GM19240 (cell line): ENCODE results near the gene UQCRC2.
"Not testable (repeated sequence)": the region's sequence is repeated elsewhere in the genome, so short reads cannot be mapped to it uniquely, and the experiment has no call there.

Source experiments
- DNase-seq: peaks from one replicate; pipeline ENCODE4 v3.0.0; 2011; ENCODE audit warnings: low spot score; ENCODE audit not compliant: insufficient read length

Gene UQCRC2

DNA sequence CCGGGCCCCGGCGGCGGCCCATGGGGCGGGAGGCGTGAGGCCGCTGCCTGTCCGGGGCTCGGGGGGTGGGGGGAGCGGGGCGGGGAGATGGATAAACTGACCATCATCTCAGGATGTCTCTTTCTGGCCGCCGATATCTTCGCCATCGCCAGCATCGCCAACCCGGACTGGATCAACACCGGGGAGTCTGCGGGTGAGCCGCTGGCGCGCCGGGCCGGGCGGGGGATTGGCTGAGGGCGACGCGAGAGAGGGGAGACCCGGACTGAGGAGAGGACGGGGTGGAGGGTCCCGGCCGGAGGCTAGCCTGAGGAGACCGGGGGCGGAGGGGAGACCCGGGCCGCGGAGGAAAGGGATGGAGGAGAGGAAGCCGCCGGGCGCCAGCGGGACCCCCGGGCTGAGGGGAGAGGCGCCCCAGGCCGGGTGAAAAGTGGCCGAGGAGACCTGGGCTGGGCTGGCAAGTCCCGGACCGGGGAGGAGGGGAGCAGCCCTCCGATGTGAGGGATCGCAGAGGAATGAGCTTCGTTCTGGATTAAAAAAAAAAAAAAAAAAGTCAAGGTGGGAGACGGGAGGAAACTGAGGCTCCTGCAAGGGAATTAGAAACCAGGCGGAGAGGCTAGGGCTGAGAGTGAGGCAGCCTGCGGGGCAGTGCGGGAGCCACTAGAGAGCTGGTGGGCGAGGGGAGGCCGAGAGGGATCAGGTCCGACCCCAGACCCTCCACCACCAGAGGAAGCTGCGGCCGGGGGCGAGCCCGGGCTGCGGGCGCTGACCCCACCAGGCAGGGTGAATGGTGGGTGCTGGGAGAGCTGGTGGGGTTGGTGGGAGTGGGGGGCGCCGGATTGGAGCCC, 55.3 kb downstream of the UQCRC2 start:
- DNase-seq, result no peak

DNA sequence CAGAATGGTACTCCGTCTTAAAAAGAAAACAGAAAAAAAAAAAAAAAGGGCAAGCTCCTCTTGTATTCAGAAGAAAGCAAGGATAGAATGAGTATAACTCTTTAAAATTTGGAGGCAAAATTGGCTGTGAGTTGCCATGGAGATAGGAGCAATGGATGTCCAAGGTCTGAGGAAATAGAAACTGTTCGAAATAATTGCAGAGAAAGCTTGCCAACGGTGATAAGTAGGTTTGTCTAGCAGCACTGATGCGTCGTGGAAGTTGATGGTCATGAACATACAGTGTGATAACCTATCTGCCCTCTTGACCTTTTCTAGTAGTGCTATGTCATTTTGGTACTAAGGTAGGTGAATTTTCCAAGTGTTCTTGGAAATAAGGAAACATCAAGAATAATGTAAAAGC, 57.7 kb downstream of the UQCRC2 start:
- DNase-seq, result no peak

DNA sequence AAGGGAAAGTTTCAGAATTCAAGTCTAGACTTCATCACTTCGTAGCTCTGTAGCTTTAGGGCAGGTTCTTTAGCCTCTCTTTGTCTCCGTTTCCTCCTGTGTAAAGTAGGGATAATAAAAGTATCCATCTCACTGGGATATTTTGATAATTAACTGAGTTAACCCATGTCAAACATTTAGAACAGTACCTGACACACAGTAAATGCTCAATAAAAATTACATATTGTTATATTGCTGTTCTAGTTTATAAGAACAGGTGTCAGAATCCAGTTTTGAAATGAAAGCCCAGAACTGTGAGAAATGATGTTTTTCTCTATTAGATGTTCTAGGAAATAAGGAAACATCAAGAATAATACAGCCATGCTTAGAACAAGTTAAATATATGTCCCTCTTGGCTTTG, 59.1 kb downstream of the UQCRC2 start:
- no peak for DNase-seq

DNA sequence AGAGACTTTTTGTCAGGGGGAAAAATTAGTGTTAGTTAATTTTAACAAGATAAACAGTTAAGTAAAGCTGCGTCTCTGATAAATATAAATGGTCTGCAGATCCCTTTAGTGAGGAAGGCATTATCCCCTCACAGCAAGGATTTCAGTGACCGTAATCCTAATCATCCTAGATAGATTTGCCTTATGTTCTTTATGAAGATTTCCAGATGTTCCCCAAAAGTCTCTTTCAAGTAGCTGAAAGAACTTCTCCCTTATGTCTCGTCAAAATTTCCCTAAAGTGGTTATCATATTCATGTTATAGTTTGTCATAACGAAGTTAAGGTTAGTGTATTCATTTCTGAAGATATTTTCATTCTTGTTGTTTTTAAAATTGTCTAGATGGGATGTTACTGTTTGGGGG, 60.3 kb downstream of the UQCRC2 start:
- no peak for DNase-seq

DNA sequence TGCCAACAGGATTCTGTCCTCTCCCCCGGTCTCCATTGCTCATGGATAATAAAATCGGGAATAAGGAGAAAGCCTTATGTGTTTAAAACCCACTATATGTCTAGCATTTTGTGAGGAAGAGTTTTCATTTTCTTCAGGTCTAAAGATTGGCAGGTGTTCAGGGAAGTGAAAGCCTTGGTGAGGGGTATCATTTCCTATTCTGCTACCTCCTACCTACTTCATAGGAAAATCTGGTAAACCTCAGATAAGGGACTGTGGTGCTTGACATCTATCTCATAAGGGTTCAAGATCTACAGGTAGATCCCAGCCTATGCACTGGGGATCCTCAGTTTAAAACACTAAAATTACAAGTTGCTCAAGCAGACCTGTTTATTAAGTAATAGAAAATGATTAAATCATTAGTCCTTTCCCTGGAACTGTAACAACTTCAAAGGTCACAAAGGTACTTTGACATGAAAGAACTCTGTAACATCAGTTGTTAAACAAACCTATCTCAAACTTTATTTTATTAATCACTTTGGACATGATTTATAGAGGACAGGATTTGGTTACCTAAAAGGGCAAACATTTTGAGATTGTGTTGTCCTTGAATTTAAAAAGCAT, 61.2 kb downstream of the UQCRC2 start:
- no peak for DNase-seq

DNA sequence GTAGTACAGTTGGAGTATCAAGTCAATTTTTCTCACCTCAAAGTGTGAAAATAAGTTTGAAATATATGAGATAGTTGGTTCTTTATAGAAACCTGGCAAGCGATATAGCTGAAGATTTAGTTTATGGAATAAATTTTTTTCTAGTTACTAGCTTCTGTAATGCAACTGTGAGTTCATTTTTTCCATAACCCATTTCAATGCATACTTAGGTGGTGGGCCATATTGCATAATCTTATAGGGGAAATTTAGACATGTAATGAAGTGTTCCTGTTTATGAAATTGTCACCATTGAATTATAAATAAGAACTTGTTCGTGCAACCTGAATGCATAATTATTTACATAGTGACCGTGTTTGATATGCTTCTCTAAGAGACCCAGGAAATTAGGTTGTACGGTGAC, 63.8 kb downstream of the UQCRC2 start:
- DNase-seq, result no peak

DNA sequence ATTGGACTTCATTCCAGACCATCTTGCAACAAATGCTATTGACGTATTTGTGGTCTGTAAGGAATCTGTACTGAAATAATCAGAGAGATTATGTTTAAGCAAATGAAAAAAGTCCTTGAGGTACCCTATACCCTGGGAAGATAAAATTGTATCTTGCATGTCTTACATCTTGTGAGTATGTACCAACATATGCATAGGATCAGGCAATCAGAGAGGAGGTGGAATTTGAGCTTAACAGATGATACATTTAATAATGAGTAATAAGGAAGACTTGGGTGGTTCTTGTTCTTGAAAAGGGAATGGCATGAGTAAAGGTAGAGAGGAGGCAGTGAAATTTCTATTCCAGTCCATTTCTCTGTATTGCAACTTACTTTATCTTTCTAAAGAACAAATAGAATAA, 65.4 kb downstream of the UQCRC2 start:
- no peak for DNase-seq

DNA sequence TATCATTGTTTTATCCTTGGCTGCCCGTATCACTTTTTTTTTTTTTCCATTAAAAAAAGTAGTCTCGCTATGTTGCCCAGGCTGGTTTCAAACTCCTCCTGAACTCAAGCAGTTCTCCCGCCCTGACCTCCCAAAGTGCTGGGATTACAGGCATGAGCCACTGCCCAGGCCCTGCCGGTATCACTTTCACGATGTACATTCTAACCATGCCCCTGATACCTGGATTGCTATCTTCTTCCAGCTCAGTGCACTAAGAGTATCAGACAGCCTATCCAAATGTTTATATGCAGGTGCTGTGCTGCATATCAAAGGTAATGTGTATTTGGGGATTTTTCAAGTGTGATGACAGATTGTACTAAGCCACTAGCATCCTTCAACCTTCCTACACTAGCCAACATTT, 69.0 kb downstream of the UQCRC2 start:
- DNase-seq, result no peak

DNA sequence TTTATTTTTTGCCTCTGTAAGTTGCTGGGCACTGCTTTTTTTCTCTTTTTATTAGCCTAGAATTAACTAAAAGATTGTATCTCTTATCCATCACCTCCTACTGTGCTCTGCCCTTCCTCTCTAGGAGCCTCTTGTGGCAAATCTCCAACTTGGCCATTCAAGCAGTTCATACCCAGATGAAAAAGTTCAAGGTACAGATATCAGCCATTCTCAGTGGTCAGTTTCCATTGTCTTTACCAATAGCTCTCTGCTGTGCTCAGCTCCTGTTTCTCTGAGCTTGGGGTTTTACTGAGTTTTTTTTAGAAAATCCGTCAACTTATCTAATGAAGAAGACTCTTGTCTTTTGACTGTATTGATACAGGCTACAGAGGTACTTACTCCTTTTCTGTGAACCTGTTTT, 70.3 kb downstream of the UQCRC2 start:
- no peak for DNase-seq

DNA sequence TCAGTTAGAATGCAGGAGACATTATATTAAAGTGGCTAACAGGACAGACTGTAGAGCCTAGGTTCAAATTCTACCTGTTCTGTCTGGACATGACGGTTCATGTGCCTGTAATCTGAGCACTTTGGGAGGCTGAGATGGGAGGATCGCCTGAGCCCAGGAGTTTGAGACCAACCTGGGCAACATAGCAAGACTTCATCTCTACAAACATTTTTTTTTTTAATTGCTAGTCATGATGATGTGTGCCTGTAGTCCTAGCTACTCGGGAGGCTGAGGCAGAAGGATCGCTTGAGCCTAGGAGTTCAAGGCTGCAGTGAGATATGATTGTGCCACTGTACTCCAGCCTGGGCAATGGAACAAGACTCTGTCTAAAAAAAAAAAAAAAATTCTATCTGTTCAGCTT, 71.6 kb downstream of the UQCRC2 start:
- DNase-seq, result not testable (repeated sequence)

DNA sequence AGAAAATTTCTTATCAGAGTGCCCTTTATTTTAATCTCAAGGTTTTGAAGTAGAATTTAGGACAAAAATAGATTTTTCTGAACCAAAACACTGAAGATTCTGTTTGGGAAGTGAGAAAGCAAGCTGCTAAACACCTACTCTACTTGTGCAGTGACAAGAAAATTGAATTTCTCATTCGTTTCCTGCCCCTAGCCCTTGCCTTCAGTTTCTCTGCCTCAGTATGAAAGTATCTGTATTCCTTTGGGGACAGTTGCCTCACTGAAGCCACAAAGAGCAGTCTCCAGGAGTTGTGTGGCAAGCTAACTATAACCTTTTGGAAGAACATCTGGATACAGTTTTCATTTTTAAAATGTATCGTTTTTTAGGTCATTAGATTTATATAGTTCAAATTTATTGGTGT, 74.5 kb downstream of the UQCRC2 start:
- no peak for DNase-seq

DNA sequence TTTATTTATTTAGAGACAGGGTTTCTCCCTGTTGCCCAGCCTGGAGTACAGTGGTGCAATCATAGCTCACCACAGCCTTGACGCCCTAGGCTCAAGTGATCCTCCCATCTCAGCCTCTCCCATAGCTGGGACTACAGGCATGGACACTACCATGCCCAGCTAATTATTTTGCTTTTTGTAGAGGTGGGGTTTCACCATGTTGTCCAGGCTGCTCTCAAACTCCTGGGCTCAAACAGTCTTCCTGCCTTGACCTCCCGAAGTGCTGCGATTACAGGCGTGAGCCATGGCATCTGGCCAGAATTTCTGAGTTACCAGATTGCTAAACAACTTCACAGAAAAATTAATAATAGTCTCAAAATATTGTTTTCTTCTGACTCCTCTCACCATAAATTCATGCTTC, 76.5 kb downstream of the UQCRC2 start:
- no peak for DNase-seq

DNA sequence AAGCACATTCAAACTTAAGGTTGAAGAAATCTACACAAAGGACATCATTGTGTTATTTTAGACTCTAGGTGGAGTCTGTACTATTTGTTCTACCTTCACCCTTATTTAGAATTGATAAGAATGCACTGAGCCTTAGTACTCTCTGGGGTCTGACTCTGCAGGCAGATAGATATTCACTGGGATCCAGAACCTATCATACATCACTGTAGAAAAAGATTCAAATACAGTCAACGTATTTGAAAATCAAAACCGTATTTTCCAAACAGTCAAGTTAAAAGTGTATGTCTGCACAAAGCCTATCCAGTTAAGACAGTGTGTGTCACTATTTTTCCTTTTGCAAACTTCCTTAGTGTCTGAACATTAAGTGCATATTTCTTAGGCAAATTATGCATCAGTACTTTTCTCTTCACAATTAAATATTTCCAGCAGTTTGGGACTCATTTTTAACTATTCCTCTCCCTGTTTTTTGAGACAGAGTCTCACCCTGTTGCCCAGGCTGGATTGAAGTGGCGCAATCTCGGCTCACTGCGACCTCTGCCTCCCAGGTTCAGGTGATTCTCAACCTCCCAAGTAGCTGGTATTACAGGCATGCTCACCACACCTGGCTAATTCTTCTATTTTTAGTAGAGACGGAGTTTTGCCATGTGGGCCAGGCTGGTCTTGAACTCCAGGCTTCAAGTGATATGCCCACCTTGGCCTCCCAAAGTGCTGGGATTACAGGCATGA, 77.1 kb downstream of the UQCRC2 start:
- no peak for DNase-seq

DNA sequence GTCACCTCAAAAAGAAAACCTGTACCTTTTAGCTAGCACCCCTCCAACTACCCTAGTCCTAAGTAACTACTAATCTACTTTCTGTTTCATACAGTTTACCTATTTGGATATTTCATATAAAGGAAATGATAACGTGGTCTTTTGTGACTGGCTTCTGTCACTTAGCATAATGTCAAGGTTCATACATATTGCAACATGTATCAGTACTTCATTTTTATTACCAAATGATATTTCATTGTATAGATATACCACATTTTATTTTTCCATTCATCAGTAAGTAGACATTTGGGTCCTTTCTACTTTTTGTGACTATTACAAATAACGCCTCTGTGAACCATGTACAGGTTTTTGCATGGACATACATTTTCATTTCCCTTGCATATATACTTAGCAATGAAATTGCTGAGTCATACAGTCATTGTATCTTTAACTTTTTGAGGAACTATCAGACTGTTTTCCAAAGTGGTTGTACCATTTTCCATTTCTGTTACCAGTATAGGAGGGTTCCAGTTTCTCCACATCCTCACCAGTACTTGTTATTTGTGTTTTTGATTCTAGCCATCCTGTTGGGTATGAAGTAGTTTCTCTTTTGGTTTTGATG, 78.4 kb downstream of the UQCRC2 start:
- DNase-seq, result no peak
